ENCODE data around the gene SYTL3.
"Not testable (repeated sequence)": the region's sequence is repeated elsewhere in the genome, so short reads cannot be mapped to it uniquely, and the experiment has no call there.

Gene SYTL3

GRCh38 chr6:158782432-158783166 is 132.7 kb downstream of the SYTL3 start:
- no peak for TF ChIP-seq GATA1 (IDR thresholded peaks at IDR 0.05; ENCODE audit: low read depth, low read length)
- no peak for TF ChIP-seq POLR2A (IDR thresholded peaks at IDR 0.05; ENCODE audit: low read length)
- DNase-seq, result no peak

- no peak for DNase-seq
- TF ChIP-seq GATA1 (IDR thresholded peaks at IDR 0.05; ENCODE audit: low read depth, low read length), result no peak
- TF ChIP-seq POLR2A (IDR thresholded peaks at IDR 0.05; ENCODE audit: low read length), result no peak
Observed at GRCh38 chr6:158783167-158783450, 133.3 kb downstream of the SYTL3 start.

GRCh38 chr6:158783851-158784250 is 134.0 kb downstream of the SYTL3 start:
- no peak for DNase-seq
- no peak for TF ChIP-seq POLR2A (IDR thresholded peaks at IDR 0.05; ENCODE audit: low read length)
- no peak for TF ChIP-seq GATA1 (IDR thresholded peaks at IDR 0.05; ENCODE audit: low read depth, low read length)

GRCh38 chr6:158784505-158784904 is 134.7 kb downstream of the SYTL3 start:
- TF ChIP-seq POLR2A (IDR thresholded peaks at IDR 0.05; ENCODE audit: low read length) (no peak), GATA1 (IDR thresholded peaks at IDR 0.05; ENCODE audit: low read depth, low read length) (no peak)
- no peak for DNase-seq

- DNase-seq, result no peak
- TF ChIP-seq GATA1 (IDR thresholded peaks at IDR 0.05; ENCODE audit: low read depth, low read length) (no peak), POLR2A (IDR thresholded peaks at IDR 0.05; ENCODE audit: low read length) (no peak)
Observed at GRCh38 chr6:158785036-158785435, 135.2 kb downstream of the SYTL3 start.

GRCh38 chr6:158786645-158787304 is 136.9 kb downstream of the SYTL3 start:
- TF ChIP-seq GATA1 (IDR thresholded peaks at IDR 0.05; ENCODE audit: low read depth, low read length) (no peak), POLR2A (IDR thresholded peaks at IDR 0.05; ENCODE audit: low read length) (no peak)
- no peak for DNase-seq

- TF ChIP-seq POLR2A (IDR thresholded peaks at IDR 0.05; ENCODE audit: low read length) (no peak), GATA1 (IDR thresholded peaks at IDR 0.05; ENCODE audit: low read depth, low read length) (no peak)
Observed at GRCh38 chr6:158787395-158787794, 137.5 kb downstream of the SYTL3 start.

GRCh38 chr6:158789115-158789917 is 139.5 kb downstream of the SYTL3 start:
- DNase-seq, result no peak
- TF ChIP-seq GATA1 (IDR thresholded peaks at IDR 0.05; ENCODE audit: low read depth, low read length), result no peak
- no peak for TF ChIP-seq POLR2A (IDR thresholded peaks at IDR 0.05; ENCODE audit: low read length)

More at GRCh38 chr6:158787395-158787794, 137.5 kb downstream of the SYTL3 start:
- no peak for DNase-seq

- TF ChIP-seq POLR2A (IDR thresholded peaks at IDR 0.05; ENCODE audit: low read length) (no peak), GATA1 (IDR thresholded peaks at IDR 0.05; ENCODE audit: low read depth, low read length) (no peak)
- no peak for DNase-seq
Observed at GRCh38 chr6:158791274-158791855, 141.5 kb downstream of the SYTL3 start.

GRCh38 chr6:158792505-158792904 is 142.7 kb downstream of the SYTL3 start:
- not testable (repeated sequence) for DNase-seq

GRCh38 chr6:158793432-158793831 is 143.6 kb downstream of the SYTL3 start:
- peak; percentile 67 to 77 for DNase-seq
- TF ChIP-seq GATA1 (IDR thresholded peaks at IDR 0.05; ENCODE audit: low read depth, low read length) (no peak), POLR2A (IDR thresholded peaks at IDR 0.05; ENCODE audit: low read length) (no peak)

GRCh38 chr6:158795516-158795915 is 145.7 kb downstream of the SYTL3 start:
- TF ChIP-seq POLR2A (IDR thresholded peaks at IDR 0.05; ENCODE audit: low read length) (no peak), GATA1 (IDR thresholded peaks at IDR 0.05; ENCODE audit: low read depth, low read length) (no peak)

GRCh38 chr6:158796353-158796752 is 146.5 kb downstream of the SYTL3 start:
- TF ChIP-seq GATA1 (IDR thresholded peaks at IDR 0.05; ENCODE audit: low read depth, low read length), result no peak
- TF ChIP-seq POLR2A (IDR thresholded peaks at IDR 0.05; ENCODE audit: low read length), result no peak
- no peak for DNase-seq

More at GRCh38 chr6:158795516-158795915, 145.7 kb downstream of the SYTL3 start:
- no peak for DNase-seq
